SW480 (cell line): ENCODE data around the gene LMO4.

ENCODE experiments used
- DNase-seq: peaks from one replicate; pipeline ENCODE4 v3.0.0-alpha.2; 2016; ENCODE audit warnings: low spot score

LMO4 gene

DNA sequence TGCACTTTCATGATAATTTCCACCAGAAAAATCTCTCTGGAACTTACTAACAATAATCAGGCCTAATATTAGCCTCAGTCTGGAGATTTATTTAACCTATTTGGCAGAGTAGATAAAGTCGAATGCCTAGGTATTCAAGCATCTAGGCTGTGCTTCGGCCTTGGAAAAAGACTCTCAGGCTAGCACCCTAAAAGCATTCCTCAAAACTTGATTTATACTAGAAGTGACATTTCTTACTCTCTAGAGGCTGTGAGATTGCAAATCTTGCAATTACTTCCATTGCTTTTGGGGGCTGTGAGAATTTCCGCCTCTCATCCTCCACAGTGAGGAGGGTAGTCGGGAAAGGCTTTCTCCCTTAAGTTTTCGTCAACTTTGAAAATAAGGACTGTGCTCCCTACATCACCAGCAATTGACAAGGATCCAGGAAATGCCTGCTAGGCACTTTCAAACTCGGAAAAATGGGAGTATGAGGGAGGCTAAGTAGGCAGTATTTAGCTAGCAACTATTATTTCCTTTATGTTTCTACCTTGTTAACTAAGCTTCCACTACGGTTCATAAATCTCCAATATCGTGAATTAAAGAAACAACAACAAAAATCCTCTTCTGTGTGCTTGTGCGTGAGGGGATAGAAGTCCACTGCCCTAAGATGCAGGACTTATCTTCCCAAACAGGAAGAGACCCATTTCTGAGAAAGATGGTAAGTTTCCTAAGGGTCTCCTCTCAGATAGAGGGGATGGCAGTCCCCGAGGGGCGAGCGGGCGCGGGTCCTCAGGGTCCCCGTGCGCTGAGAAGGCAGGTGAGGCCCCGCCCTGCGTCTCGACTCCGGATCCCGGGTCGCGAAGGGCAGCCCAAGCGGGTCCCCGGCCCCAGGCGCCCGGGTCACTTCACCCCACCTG lies 1.1 kb upstream of the LMO4 start:
- DNase-seq, result no peak

DNA sequence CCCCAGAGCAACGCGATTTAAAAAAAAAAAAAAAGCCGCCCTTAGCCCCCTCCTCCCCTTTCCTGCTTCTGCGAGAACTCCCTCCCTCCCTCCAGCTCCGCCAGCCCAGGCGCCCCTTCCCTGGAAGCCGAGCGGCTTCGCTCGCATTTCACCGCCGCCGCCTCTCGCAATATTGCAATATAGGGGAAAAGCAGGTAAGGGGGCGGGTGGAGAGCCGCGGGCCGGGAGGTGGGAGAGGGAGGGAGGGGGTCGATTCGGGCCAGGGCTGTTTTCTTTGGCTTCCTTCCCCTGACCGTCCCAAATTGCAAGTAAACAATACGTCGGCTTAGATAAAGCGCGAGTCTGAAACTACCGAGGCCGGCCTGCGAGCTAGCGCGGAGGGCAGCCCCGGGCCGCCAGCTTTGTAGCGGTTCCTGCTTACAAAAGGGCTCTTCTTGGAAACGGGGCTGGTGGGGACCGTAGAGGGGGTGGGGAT lies 408 bp downstream of the LMO4 start:
- peak; percentile 48 for DNase-seq

DNA sequence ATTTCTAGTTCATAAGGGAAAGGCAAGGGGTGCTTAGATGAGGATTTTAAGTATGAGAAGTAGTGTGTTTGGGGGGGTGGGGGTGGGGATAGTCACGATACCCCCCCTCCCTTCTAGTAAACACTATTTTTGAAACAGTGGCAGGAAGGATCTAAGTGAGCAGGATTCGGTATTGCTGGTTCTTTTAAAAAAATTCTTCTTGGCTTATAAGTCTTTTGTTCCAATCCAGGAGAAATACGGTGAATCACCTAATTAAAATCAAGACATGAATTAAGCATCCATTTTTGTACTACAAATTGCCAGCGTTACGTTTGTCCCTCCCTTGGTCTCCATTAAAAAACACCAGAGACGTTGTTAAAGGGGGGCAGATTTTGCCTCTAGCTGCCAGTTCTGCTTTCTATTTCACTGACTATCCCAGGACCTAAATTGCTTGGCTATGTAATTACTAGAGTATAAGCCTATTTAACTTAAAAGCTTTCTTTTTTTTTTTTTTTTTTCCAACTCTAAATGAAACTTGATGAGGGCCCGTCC lies 911 bp downstream of the LMO4 start:
- DNase-seq, result peak; percentile 26

GRCh38 chr1:87330057-87330884 lies 1.6 kb downstream of the LMO4 start:
- DNase-seq, result peak; percentile 9

GRCh38 chr1:87330885-87331364 lies 2.2 kb downstream of the LMO4 start:
- DNase-seq, result no peak

GRCh38 chr1:87331365-87332241 lies 2.9 kb downstream of the LMO4 start:
- DNase-seq, result peak; percentile 48

GRCh38 chr1:87333692-87334347 lies 5.1 kb downstream of the LMO4 start:
- no peak for DNase-seq

GRCh38 chr1:87334351-87335174 lies 5.9 kb downstream of the LMO4 start:
- DNase-seq, result no peak

DNA sequence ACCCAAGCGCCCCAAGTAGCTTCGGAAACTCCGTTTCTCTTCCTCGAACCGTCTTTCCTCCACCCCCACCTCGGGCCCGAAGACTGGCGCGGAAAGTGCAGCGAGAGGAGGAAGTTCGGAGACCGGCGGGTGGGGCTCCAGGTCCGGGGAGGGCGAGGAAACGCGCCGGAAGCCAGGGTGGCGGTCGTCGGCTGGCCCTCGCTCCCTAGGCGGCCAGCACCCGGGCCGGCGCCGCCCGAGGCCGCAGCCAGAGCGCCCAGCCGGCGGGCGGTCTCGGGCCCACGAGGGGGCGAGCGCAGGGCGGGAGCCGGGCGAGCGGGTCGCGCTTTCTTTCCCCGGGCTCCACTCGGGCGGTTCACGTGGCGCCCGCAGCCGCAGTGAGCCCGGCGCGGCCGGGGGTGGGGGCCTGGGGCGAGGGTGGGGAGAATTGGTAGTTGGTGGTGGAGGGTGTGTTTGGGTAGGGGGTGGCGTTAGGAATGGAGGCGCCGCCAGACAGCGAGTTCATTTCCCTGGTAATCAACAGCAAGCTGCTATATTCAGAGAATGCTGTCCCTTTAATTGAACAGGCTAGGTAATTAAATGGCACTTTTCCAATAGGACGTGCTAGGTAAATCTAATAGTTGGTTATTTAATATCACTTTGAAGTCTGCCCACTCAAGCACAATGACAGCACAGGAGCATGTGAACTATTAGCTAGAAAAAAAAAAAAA lies 6.7 kb downstream of the LMO4 start:
- DNase-seq, result peak; percentile 40

DNA sequence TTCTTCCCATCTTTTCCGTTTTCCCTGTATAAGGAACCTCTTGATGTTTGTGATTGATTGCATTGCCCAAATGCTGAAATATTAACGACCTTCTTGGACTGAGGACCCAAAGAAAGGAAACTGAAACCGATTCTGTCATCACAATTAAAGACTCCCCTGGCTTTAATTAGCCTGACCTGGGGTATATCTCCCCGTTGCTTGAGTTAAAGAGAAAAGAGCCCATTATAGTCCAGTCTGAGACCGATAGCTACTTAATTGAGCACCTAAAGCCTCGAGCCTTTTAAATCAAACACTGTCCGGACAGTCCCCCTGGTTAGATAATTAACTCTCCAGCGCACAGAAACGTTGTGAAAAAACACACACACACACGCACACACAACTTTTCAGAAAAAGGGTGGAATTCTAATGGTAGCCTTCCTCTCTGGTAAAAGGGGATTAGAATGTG lies 8.0 kb downstream of the LMO4 start:
- DNase-seq, result no peak

DNA sequence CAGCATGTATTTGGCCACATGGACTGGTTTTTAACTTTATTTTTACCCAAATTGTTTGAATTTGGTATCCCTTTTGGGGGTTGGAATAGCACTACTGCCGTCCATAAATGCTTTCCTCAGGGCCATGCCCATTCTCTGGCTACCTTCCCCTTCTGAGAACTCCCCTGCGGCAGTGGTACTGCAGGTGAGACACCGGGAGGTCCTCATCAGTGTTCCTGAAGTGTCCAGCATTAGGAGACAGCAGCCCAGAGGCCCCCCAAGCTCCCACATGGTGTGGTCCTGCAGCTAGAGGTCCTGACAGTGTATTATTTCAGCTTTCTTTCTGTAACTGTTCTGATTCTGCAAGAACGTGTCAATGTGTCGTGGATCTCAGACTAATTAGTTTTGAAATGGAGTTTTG lies 8.9 kb downstream of the LMO4 start:
- DNase-seq, result no peak

- DNase-seq, result no peak
These were observed 9.9 kb downstream of the LMO4 start for GRCh38 chr1:87338566-87338965.

DNA sequence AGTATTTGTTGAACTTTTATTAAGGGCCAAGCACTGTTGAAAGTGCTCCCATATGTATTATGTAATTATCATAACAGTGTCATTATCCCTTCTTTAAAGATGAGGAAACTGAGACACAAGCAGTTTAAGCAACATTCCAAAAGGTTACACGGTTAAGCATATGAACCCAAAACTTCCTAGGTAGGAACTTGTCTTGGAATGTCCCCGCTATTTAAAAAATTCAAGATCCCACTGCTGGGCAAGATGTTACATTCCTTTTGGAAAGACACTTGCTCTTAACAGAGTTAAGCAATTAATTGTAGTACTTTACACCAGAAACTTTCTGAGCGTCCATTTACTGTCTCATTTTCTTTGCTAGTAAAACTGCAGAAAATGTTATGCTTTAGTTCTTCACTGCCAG lies 15.6 kb downstream of the LMO4 start:
- DNase-seq, result no peak

DNA sequence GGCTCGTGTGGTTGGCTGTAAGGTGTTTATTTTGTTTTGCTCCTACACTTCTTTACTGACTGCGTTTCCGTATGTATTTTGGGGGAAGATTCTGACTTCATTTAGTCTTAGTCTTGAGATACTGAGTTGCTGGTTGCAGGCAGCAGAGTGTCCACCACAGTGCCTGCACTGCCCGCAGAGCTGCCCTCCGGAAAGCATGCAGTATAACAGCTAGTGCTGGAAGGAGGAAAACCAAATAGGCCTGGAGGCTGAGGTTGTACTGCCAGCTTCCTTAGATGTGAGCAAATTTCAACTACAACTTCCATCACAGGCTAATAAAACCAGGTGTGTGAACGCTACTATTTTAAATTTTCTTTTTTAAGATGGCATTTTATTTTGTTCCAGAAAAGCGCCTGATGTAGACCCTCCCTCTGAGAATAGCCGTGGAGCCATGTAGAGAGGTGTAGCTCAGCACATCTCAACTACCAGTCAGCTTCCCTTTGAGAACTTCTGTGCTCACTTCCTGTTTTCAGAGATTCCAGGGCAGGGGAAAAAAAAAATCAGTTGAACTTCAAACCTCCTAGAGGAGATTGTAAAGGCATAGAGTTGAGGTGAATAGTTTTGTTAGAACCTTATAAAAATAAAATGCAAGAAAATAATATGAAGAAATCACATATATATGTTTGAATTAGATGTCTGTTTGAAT lies 17.6 kb downstream of the LMO4 start:
- no peak for DNase-seq

GRCh38 chr1:87348341-87349019 lies 19.8 kb downstream of the LMO4 start:
- no peak for DNase-seq

GRCh38 chr1:87349036-87349435 lies 20.4 kb downstream of the LMO4 start:
- no peak for DNase-seq

- no peak for DNase-seq
These were observed 27.2 kb downstream of the LMO4 start for GRCh38 chr1:87355894-87356293.

GRCh38 chr1:87356591-87356990 lies 27.9 kb downstream of the LMO4 start:
- DNase-seq, result no peak
